B cell (primary cell): ENCODE measurements around the gene IGF1R. TPM values are rescaled to one million over a fixed set of nuclear protein-coding genes. Genes with fewer than 3 reads are reported as not detected.

Source experiments
- ATAC-seq: fragments of 200-7000 bp; cut with Tn5 transposase; one replicate; pipeline ENCODE4 v1.10.0; 2021; ENCODE audit warnings: low read depth, mild to moderate bottlenecking, moderate number of reproducible peaks, moderate library complexity
- CTCF ChIA-PET: fragments of 350-600 bp; sonication (Branson Sonifier 250); formaldehyde crosslinking; loops from one replicate; lab custom pipeline; 2021; ENCODE audit warnings: antibody characterized with exemption, inconsistent platforms; lab: Charles Lee
- POLR2A ChIA-PET: fragments of 350-600 bp; sonication (Branson Sonifier 250); formaldehyde crosslinking; loops from one replicate; lab custom pipeline; 2021; ENCODE audit warnings: antibody characterized with exemption; lab: Charles Lee
- DNase-seq: peaks from one replicate; pipeline ENCODE4 v3.0.0; 2013
- H2AFZ ChIP-seq: 2 replicates; pipeline ENCODE4 v1.6.1; 2012; ENCODE audit warnings: mild to moderate bottlenecking, low read depth, low read length; ENCODE audit not compliant: insufficient read depth, poor library complexity, severe bottlenecking
- H3K27ac ChIP-seq, 2 donors: 1 replicate in 1 of 2; 2 replicates in 1 of 2; pipeline ENCODE4 v1.5.1; 2012 to 2013; ENCODE audit warnings: low read length in 2 of 2, mild to moderate bottlenecking in 2 of 2, moderate library complexity in 1 of 2
- H3K27me3 ChIP-seq, 4 experiments: fragments of 200-600 bp in 1 of 4; sonication (generic) in 1 of 4; replicated peaks in 1 of 4; 1 replicate in 2 of 4; 2 replicates in 2 of 4; pipeline versions ENCODE4 v1.6.1 to v1.7.0; 2013 to 2016; ENCODE audit warnings: low read length in 3 of 4, mild to moderate bottlenecking in 2 of 4, mixed read lengths in 1 of 4, moderate library complexity in 1 of 4; ENCODE audit not compliant: insufficient read depth in 4 of 4, control insufficient read depth in 3 of 4; ENCODE audit errors: control extremely low read depth in 1 of 4
- H3K36me3 ChIP-seq, 2 experiments: replicated peaks in 1 of 2; 1 replicate in 1 of 2; 2 replicates in 1 of 2; pipeline versions ENCODE4 v1.6.1 to v1.7.1; 2013; ENCODE audit warnings: low read length in 1 of 2; ENCODE audit not compliant: insufficient read depth in 2 of 2, control insufficient read depth in 1 of 2; ENCODE audit errors: control extremely low read depth in 1 of 2, extremely low read depth in 1 of 2
- H3K4me1 ChIP-seq, 2 donors: fragments of 200-600 bp in 1 of 2; sonication (generic) in 1 of 2; 1 replicate in 1 of 2; 2 replicates in 1 of 2; pipeline versions ENCODE4 v1.5.1 to v1.6.1; 2013 to 2017; ENCODE audit warnings: low read length in 2 of 2; ENCODE audit not compliant: control insufficient read depth in 2 of 2, insufficient read depth in 2 of 2
- H3K4me2 ChIP-seq: replicated peaks from 2 replicates; pipeline ENCODE3; 2012; ENCODE audit warnings: mild to moderate bottlenecking, low read depth, low read length; ENCODE audit not compliant: poor library complexity, severe bottlenecking
- H3K4me3 ChIP-seq, 5 experiments: fragments of 200-600 bp in 1 of 5; sonication (generic) in 1 of 5; 1 replicate in 3 of 5; 2 replicates in 2 of 5; pipeline versions ENCODE4 v1.5.1 to v1.7.0; 2011 to 2016; ENCODE audit warnings: low read length in 4 of 5, mild to moderate bottlenecking in 4 of 5, low read depth in 2 of 5, control low read depth in 1 of 5, moderate library complexity in 1 of 5; ENCODE audit not compliant: insufficient read depth in 1 of 5; ENCODE audit errors: control extremely low read depth in 1 of 5, extremely low read depth in 1 of 5
- H3K79me2 ChIP-seq: fragments of 200-600 bp; sonication (generic); one replicate; pipeline ENCODE4 v1.6.0; 2016; ENCODE audit warnings: low read length; ENCODE audit not compliant: control insufficient read depth, insufficient read depth
- H3K9ac ChIP-seq: fragments of 200-600 bp; sonication (generic); 2 replicates; pipeline ENCODE4 v1.6.1; 2017; ENCODE audit warnings: mild to moderate bottlenecking, low read length, moderate library complexity
- H3K9me3 ChIP-seq, 3 donors: one replicate each; pipeline versions ENCODE4 v1.6.1 to v1.7.1; 2013; ENCODE audit warnings: low read length in 2 of 3; ENCODE audit not compliant: control insufficient read depth in 2 of 3, insufficient read depth in 1 of 3; ENCODE audit errors: control extremely low read depth in 1 of 3
- H4K20me1 ChIP-seq: 2 replicates; pipeline ENCODE4 v1.6.0; 2012; ENCODE audit warnings: mild to moderate bottlenecking, low read length; ENCODE audit not compliant: insufficient read depth, control insufficient read depth, poor library complexity, severe bottlenecking
- H3K27ac Mint-ChIP-seq: one replicate; pipeline ENCODE4 v1.8.0; 2021; ENCODE audit warnings: mixed read lengths
- H3K27me3 Mint-ChIP-seq: one replicate; pipeline ENCODE4 v1.8.0; 2021; ENCODE audit warnings: mixed read lengths
- H3K4me1 Mint-ChIP-seq: one replicate; pipeline ENCODE4 v1.8.0; 2021; ENCODE audit warnings: mixed read lengths
- H3K4me3 Mint-ChIP-seq: one replicate; pipeline ENCODE4 v1.8.0; 2021; ENCODE audit warnings: mixed read lengths
- H3K9me3 Mint-ChIP-seq: one replicate; pipeline ENCODE4 v1.8.0; 2022; ENCODE audit warnings: mixed read lengths; ENCODE audit not compliant: insufficient read depth
- EZH2 ChIP-seq: IDR thresholded peaks from 2 replicates; pipeline ENCODE4 v1.6.1; 2012; ENCODE audit warnings: borderline replicate concordance, low read depth, mild to moderate bottlenecking, moderate library complexity, low read length; ENCODE audit not compliant: insufficient read depth, poor library complexity, severe bottlenecking
- WGBS: methylation state at CpG from one replicate; pipeline ENCODE4 v1.1.5; 2013; ENCODE audit warnings: missing lambda C conversion rate; ENCODE audit not compliant: insufficient coverage; 5-methylcytosine and 5-hydroxymethylcytosine counted together
- intact Hi-C: fragments of 100-400 bp; cut with micrococcal nuclease; formaldehyde crosslinking; loops from one replicate; pipeline ENCODE4 v1.10.0; 2022
- polyA plus RNA-seq: library from polyadenylated mRNA; depleted of rRNA; stranded (reverse); fragments of >200 nt; gene quantifications from 2 replicates; pipeline ENCODE4 v1.2.3, GENCODE V29; 2012
- total RNA-seq, 2 donors: library from RNA; stranded (reverse); fragments of 120-200 nt in 1 of 2; gene quantifications; 1 replicate in 1 of 2; 2 replicates in 1 of 2; pipeline versions ENCODE4 v1.2.3 to v1.2.4, GENCODE V29; 2013 to 2022
- TF ChIP-seq, protein P1 (sequence below): fragments of 200-600 bp; IDR thresholded peaks from one replicate; pipeline ENCODE4 v1.8.0; 2022; ENCODE audit warnings: antibody characterized with exemption, mild to moderate bottlenecking

Gene IGF1R
- total and polyA plus RNA-seq, 2 donors (not counting 1 experiment from before 2014, with no cell fraction given), result 5.4 to 23.1 TPM

DNA sequence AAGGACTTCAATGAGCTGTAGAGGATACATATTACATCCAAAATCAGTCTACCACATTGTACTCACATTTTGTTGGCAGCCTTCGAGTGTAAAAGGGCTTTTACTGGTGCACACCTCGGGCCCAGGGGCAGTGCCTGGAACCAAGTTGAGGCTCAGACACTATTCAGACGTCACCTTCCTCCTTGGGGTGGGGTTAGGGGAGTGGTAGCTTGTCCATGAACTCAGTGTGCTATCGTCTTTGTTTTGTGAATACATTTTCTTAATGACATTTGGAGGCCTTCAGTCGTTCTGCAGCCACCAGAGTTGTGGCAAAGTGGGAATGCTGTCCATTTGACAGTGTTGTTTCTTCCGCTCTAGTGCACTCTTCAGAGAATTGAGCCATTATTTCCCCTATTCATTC is 245.1 kb downstream of the IGF1R start:
- peaks cover 0 to 4% (median 0%) of the 10 kb centered on the region in 3 donors for H3K9me3 ChIP-seq
- 75% methylated on average over 1 of the region's 6 CpGs for WGBS
- no peak overlapping the region for H3K4me3 ChIP-seq
- Mint-ChIP-seq H3K27ac (no peak overlapping the region), H3K9me3 (no peaks in the 10 kb centered on the region), H3K4me1 (peaks cover 3% of the 10 kb centered on the region), H3K4me3 (no peak overlapping the region), H3K27me3 (no peaks in the 10 kb centered on the region)
- H3K79me2 ChIP-seq, result no peaks in the 10 kb centered on the region
- H3K27me3 ChIP-seq, result no peaks in the 10 kb centered on the region
- no peak overlapping the region for H3K4me2 ChIP-seq
- TF ChIP-seq, protein P1, sequence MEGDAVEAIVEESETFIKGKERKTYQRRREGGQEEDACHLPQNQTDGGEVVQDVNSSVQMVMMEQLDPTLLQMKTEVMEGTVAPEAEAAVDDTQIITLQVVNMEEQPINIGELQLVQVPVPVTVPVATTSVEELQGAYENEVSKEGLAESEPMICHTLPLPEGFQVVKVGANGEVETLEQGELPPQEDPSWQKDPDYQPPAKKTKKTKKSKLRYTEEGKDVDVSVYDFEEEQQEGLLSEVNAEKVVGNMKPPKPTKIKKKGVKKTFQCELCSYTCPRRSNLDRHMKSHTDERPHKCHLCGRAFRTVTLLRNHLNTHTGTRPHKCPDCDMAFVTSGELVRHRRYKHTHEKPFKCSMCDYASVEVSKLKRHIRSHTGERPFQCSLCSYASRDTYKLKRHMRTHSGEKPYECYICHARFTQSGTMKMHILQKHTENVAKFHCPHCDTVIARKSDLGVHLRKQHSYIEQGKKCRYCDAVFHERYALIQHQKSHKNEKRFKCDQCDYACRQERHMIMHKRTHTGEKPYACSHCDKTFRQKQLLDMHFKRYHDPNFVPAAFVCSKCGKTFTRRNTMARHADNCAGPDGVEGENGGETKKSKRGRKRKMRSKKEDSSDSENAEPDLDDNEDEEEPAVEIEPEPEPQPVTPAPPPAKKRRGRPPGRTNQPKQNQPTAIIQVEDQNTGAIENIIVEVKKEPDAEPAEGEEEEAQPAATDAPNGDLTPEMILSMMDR, result no peak
- no peak for TF ChIP-seq EZH2
- H3K9ac ChIP-seq, result no peak overlapping the region
- CTCF ChIA-PET, result no interaction called here
- POLR2A ChIA-PET, result no interaction called here
- DNase-seq (no peak), ATAC-seq (no peak)
- no peaks in the 10 kb centered on the region for H4K20me1 ChIP-seq
- H3K27ac ChIP-seq, result no peak overlapping the region
- H3K36me3 ChIP-seq, result peaks cover 0 to 6% of the 10 kb centered on the region in 2 experiments
- intact Hi-C loops, result no loop called here
- H2AFZ ChIP-seq, result no peak overlapping the region
- no peaks in the 10 kb centered on the region for H3K4me1 ChIP-seq

GRCh38 chr15:98894312-98894711 is 246.0 kb downstream of the IGF1R start:
- ATAC-seq, result no peak
- H3K27ac Mint-ChIP-seq, result no peak overlapping the region
- H2AFZ ChIP-seq, result no peak overlapping the region
- no peaks in the 10 kb centered on the region for H3K4me1 ChIP-seq
- H3K9me3 Mint-ChIP-seq, result no peaks in the 10 kb centered on the region
- H3K27ac ChIP-seq, result no peak overlapping the region
- no peak overlapping the region for H3K4me3 Mint-ChIP-seq
- no peaks in the 10 kb centered on the region for H3K27me3 Mint-ChIP-seq
- TF ChIP-seq EZH2, result no peak
- TF ChIP-seq, protein P1, result no peak
- no peak overlapping the region for H3K4me2 ChIP-seq
- no peak overlapping the region for H3K4me3 ChIP-seq
- no peak overlapping the region for H3K9ac ChIP-seq
- H3K36me3 ChIP-seq, result peaks cover 0 to 6% of the 10 kb centered on the region in 2 experiments
- no peaks in the 10 kb centered on the region for H3K27me3 ChIP-seq
- 100% methylated on average over 3 of the region's 4 CpGs for WGBS
- H3K4me1 Mint-ChIP-seq, result no peaks in the 10 kb centered on the region
- intact Hi-C loops, result no loop called here
- ChIA-PET POLR2A (no interaction called here), CTCF (no interaction called here)
- H3K79me2 ChIP-seq, result no peaks in the 10 kb centered on the region
- H3K9me3 ChIP-seq, result peaks cover 0 to 4% (median 0%) of the 10 kb centered on the region in 3 donors
- no peaks in the 10 kb centered on the region for H4K20me1 ChIP-seq
- DNase-seq, result no peak
